ENCODE data around the gene EHD4. TPM values are rescaled to one million over a fixed set of nuclear protein-coding genes. Genes with fewer than 3 reads are reported as not detected.
A peak's percentile ranks its signal among the peaks of the same experiment; 100 is the strongest.

Gene EHD4
- total RNA-seq, 2 donors from 2014 or later: 30.3 to 40.0 TPM

DNA sequence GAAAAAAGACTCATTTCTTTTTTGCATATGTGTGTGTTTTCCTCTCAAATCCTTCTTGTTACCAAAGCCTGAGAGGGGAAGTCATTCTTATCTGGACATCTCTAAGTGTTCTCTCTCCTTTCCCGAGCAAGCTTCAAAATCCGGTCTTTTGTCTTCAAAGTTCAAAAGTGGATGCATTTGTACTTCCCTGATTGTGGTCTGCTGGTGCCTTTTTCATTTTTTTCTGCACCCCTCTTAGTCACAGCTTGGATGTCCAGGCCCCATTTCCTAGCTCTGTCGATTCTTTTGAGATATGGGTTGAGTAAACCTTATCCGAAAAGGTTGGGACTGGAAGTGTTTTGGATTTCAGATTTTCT is 34.8 kb downstream of the EHD4 start:
- Histone ChIP-seq H3K9ac (ENCODE audit: low read depth in 2 of 2, low read length in 2 of 2) (no peak overlapping the region), H3K4me1 (peaks cover under 1% of the 10 kb centered on the region), H3K27ac (peak overlapping the region; percentile 65), H3K27me3 (no peaks in the 10 kb centered on the region), H3K9me3 (no peaks in the 10 kb centered on the region), H3K36me3 (no peaks in the 10 kb centered on the region), H3K4me3 (no peak overlapping the region)
- DNase-seq: no peak
- intact Hi-C loops (cut with DNase I): no loop called here
- TF ChIP-seq, protein P1, sequence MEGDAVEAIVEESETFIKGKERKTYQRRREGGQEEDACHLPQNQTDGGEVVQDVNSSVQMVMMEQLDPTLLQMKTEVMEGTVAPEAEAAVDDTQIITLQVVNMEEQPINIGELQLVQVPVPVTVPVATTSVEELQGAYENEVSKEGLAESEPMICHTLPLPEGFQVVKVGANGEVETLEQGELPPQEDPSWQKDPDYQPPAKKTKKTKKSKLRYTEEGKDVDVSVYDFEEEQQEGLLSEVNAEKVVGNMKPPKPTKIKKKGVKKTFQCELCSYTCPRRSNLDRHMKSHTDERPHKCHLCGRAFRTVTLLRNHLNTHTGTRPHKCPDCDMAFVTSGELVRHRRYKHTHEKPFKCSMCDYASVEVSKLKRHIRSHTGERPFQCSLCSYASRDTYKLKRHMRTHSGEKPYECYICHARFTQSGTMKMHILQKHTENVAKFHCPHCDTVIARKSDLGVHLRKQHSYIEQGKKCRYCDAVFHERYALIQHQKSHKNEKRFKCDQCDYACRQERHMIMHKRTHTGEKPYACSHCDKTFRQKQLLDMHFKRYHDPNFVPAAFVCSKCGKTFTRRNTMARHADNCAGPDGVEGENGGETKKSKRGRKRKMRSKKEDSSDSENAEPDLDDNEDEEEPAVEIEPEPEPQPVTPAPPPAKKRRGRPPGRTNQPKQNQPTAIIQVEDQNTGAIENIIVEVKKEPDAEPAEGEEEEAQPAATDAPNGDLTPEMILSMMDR (IDR thresholded peaks at IDR 0.05): no peak

DNA sequence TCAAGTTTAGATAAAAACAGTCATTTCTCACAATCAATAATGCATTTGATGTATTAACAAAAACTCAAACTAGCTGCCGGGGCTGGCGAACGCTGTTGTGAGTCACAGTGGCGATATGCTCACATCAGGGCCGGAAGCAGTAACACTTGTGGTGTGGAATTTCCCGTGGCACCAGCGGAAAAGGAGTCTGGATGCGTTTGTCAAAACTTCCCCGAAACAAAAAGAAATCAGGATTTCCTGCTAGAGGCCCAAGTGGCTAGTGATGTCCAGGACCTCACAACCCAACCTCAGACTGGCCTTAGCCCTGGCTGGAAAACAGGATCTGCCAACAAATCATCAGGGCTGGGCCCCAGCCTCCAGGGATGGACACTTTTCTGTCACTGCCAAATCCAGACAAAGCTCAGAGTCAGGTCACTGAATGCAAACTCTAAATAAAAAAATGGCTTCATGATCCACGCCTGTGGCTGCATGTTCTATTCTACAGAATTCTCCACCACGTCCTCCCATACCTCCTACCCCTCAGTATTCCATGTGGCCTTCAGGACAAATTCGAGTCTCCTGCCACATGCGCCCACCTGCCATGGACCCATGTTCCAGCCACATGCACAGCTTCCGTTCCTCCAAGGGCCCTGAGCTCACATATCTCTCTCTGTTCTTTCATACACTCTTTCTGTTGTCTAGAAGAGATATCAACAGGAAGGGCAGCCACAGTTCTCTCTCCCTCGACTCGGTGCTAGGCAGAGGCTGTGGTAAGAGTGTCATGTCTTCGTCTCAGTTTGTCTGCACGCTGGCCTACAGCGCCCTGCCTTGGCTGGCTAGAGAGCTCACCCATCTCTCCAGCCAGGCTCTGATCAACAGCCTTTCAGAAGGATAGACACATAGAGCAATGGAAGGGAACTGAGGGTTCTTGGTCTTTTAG is 35.4 kb downstream of the EHD4 start:
- no peak overlapping the region for H3K9ac ChIP-seq (ENCODE audit: low read depth in 2 of 2, low read length in 2 of 2)
- TF ChIP-seq, protein P1 (IDR thresholded peaks at IDR 0.05): no peak

DNA sequence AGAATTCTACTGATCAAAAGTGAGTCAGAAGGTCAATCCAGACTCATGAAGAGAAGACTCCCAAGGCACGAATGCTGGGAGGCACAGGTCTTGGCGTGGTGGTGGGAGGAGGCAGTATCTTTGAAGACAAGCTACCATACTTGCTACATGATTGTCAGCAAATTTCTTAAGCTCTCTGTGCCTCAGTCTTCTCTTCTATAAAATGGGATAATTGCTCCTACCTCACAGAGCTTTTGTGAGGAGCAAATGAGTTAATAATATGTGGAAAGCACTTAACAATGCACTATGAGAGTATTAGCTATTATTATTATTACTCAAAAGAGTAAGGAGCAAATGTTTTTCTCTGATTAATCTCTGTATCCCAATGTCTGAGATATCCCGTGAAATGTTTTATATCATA is 36.2 kb downstream of the EHD4 start:
- TF ChIP-seq, protein P1 (IDR thresholded peaks at IDR 0.05): no peak
- Histone ChIP-seq H3K4me3 (no peak overlapping the region), H3K9ac (ENCODE audit: low read depth in 2 of 2, low read length in 2 of 2) (no peak overlapping the region), H3K27ac (no peak overlapping the region), H3K27me3 (no peaks in the 10 kb centered on the region), H3K9me3 (no peaks in the 10 kb centered on the region), H3K36me3 (no peaks in the 10 kb centered on the region), H3K4me1 (peaks cover 5% of the 10 kb centered on the region)
- intact Hi-C loops (cut with DNase I): no loop called here
- no peak for DNase-seq

More for the DNA sequence above, 35.4 kb downstream of the EHD4 start:
- intact Hi-C loops (cut with DNase I): no loop called here
- Histone ChIP-seq H3K36me3 (no peaks in the 10 kb centered on the region), H3K4me1 (peaks cover 5% of the 10 kb centered on the region), H3K9me3 (no peaks in the 10 kb centered on the region), H3K27me3 (no peaks in the 10 kb centered on the region), H3K27ac (peak overlapping the region; percentile 65), H3K4me3 (no peak overlapping the region)
- DNase-seq: no peak

DNA sequence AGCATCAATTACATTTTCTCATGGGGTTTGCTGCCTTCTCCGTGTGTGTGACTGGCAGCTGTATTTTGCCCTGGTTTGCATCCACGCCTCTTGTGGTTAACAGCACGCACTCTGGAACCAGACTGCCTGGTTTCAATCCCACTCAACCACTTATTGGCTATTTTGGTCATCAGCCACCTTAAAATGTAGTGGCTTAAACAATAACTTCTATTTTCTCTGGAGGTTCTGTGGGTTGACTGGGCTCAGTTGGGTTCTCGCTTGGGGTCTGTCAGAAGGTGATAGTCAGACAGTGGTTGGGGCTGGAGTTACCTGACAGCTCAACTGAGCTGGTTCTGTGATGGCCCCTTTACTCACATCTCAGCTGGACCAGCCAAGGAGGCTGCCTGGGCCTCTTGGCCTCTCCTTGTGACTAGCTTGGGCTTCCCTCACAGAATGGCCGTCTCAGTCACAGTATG is 36.8 kb downstream of the EHD4 start:
- DNase-seq: no peak
- H3K9ac ChIP-seq (ENCODE audit: low read depth in 2 of 2, low read length in 2 of 2): no peak overlapping the region
- intact Hi-C loops (cut with DNase I): no loop called here

DNA sequence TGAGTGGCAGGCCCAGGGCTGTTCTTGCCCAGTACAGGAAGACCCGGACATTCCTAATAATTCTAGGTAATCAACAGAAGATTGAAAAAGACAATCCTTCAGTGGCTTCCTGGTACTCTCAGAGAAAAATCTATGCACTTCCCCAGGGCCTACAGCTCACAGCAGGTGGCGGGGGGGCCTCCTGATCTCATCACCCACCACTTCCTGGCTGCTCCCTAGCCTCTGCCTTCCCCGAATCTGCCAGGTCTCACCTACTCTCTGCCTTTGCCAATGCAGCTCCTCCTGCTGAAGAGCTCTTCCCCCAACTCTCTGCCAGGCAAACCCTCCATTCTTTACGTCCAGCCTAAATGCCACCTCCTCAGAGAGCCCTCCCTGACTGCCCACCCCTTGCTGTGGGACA is 37.5 kb downstream of the EHD4 start:
- Histone ChIP-seq H3K27ac (peak overlapping the region; percentile 11), H3K9ac (ENCODE audit: low read depth in 2 of 2, low read length in 2 of 2) (no peak overlapping the region), H3K4me1 (peaks cover 12% of the 10 kb centered on the region), H3K36me3 (no peaks in the 10 kb centered on the region), H3K27me3 (no peaks in the 10 kb centered on the region), H3K9me3 (no peaks in the 10 kb centered on the region), H3K4me3 (no peak overlapping the region)
- TF ChIP-seq, protein P1 (IDR thresholded peaks at IDR 0.05): no peak
- no peak for DNase-seq
- intact Hi-C loops (cut with DNase I): no loop called here

More for the DNA sequence above, 36.8 kb downstream of the EHD4 start:
- Histone ChIP-seq H3K27me3 (no peaks in the 10 kb centered on the region), H3K4me3 (no peak overlapping the region), H3K9me3 (no peaks in the 10 kb centered on the region), H3K4me1 (peaks cover 10% of the 10 kb centered on the region), H3K27ac (no peak overlapping the region), H3K36me3 (no peaks in the 10 kb centered on the region)
- TF ChIP-seq, protein P1 (IDR thresholded peaks at IDR 0.05): no peak
